Activated CD8-positive, alpha-beta memory T cell treated with anti-CD3 and anti-CD28 coated beads, Interleukin-2, amount 50 U/mL, for 1 hour (primary cell): ENCODE data around the gene BICD1.
"Not testable (repeated sequence)": the region's sequence is repeated elsewhere in the genome, so short reads cannot be mapped to it uniquely, and the experiment has no call there.

Experiments used
- DNase-seq: peaks from one replicate; pipeline ENCODE4 v3.0.0-alpha.2; 2020; ENCODE audit errors: extremely low read depth

The BICD1 gene

GRCh38 chr12:32242641-32243040 lies 136.0 kb downstream of the BICD1 start:
- DNase-seq: no peak

GRCh38 chr12:32248441-32249140 lies 141.9 kb downstream of the BICD1 start:
- DNase-seq: no peak

DNA sequence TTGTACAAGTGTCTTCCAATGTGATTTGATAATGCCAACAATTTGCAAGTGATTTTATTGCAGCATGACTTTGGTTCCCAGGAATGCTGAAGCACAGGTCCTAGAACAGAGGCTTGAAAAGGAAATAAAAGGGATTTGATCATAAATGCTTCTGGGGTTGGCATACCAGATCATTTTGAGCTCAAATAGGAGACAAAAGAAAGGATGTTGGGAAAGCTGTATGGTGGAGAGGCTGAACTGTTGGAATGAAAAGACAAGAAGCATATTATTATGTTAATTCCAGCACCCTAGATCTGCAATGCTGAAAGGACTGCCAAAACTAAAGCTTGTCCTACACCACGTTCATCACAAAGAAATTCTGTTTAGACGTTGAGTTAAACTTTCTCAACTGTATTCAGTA lies 143.1 kb downstream of the BICD1 start:
- no peak for DNase-seq

- DNase-seq: no peak
Observed at GRCh38 chr12:32252199-32253073, 145.8 kb downstream of the BICD1 start.

GRCh38 chr12:32253154-32253790 lies 146.6 kb downstream of the BICD1 start:
- DNase-seq: no peak

GRCh38 chr12:32254260-32254956 lies 147.8 kb downstream of the BICD1 start:
- no peak for DNase-seq

DNA sequence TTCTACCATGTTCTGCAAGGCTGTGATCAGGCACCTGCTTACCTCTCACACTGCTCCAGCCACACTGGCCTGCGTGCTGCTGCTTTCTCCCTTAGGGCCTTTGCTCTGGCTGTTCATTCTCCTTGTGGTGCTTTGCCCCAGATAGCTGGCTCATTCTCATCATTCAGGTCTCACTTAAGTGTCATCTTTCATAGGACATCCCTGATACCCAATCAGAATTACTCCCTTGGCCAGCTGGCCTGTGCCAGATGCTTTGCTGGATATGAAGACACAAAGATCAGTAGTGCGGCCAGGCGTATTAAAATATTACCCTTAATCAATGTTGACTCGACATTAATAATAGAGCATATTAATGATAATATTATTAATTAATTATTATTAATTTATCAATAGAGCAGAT lies 148.9 kb downstream of the BICD1 start:
- DNase-seq: no peak

DNA sequence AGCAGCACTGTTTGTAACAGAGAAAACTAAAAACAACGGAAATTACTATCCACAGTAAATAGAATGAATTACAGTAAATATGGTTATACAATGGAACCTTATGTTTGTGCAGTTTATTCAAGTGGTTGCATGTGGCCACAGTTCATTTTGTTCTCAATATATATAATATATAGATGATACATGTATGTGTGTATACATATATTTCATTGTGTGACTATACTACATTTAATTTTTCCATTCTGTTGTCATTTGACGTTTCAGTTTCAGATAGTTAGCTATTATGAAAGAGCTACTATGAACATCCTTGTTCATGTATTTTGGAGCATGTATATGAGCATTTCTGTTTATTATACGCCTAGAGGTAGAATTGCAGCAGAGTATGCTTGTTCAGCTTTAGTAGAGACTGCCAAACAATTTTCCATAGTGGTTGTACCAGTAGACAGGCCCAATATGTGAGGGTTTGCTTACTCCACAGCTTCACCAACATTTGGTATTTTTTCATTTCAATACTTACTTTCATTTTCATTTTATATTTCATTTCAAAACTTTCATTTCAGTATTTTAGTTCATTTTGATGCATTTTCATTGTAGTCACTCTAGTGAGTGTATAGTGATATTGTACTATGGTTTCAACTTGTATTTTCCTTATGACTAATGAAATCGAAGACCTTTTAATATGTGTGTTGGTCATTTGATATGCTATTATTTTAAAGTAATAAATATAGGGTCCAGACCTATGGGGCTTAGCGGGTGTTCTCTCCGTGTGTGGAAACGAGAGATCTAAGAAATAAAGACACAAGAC lies 151.2 kb downstream of the BICD1 start:
- DNase-seq: no peak

DNA sequence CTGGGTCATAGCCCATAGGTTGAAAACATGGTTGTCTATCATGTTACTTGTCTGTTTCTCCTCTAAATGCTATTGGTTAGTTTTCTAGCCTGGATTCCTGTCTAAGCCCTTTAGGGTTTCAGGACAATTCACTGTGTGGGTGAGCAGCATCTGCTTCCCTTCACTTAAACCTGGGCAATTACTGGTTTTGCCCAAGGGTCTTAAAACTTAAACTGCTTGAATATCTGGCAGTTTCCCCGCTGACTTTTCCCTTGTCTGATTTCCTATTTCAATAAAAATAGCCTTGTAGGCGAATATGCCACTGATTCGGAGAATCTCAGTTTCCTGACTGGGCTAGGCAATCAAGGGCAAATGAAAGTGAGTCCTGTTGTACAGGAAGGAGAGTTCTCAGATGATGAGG lies 154.0 kb downstream of the BICD1 start:
- DNase-seq: no peak

GRCh38 chr12:32261638-32262037 lies 155.0 kb downstream of the BICD1 start:
- DNase-seq: no peak

GRCh38 chr12:32264961-32265360 lies 158.3 kb downstream of the BICD1 start:
- no peak for DNase-seq

DNA sequence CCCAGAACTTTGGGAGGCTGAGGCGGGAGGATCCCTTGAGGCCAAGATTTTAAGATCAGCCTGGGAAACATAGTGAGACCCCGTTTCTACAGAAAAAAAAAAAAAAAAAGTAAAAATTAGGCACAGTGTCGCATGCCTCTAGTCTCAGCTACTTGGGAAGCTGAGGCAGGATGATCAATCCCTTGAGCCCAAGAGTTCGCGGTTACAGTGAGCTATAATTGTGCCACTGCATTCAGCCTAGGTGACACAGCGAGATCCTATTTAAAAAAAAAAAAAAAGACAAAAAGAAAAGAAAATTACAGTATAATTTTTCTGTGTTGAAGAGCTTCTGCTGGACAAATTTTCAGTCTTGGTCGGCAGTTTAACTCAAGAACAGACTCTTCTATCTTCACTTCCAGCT lies 158.8 kb downstream of the BICD1 start:
- DNase-seq: no peak

DNA sequence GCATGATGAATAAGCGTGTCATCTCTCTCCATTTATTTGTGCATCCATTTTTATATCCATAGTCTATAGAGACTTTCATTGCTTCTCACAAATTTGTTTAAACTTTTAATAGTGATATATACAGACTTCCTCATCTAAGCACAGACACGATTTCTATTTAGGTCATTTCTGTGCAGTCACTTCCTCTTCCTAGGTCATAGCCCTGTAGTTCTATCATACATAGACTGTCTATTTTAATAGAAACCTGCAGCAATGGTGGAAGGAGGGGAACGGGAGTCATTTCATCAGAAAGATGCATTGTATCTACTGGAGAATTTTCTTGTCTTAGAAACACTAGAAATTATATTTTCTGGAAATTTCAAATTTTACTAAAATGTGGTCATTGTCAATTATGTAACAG lies 159.3 kb downstream of the BICD1 start:
- DNase-seq: no peak

DNA sequence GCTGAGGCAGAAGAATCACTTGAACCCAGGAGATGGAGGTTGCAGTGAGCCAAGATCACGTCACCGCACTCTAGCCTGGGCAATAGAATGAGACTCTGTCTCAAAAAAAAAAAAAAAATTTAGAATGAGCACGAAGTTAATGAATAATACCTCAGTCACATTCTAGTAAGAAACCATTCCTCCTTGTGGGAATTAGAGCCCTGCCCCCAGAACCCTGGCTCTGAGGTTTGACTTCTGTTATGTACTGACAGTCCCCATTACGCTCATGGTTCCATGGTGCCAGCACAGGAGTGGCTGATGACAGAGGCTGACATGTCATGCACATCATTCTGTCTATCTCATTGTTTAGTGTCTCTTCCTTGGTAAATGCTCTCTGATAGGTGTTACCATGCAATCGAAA lies 160.1 kb downstream of the BICD1 start:
- no peak for DNase-seq

DNA sequence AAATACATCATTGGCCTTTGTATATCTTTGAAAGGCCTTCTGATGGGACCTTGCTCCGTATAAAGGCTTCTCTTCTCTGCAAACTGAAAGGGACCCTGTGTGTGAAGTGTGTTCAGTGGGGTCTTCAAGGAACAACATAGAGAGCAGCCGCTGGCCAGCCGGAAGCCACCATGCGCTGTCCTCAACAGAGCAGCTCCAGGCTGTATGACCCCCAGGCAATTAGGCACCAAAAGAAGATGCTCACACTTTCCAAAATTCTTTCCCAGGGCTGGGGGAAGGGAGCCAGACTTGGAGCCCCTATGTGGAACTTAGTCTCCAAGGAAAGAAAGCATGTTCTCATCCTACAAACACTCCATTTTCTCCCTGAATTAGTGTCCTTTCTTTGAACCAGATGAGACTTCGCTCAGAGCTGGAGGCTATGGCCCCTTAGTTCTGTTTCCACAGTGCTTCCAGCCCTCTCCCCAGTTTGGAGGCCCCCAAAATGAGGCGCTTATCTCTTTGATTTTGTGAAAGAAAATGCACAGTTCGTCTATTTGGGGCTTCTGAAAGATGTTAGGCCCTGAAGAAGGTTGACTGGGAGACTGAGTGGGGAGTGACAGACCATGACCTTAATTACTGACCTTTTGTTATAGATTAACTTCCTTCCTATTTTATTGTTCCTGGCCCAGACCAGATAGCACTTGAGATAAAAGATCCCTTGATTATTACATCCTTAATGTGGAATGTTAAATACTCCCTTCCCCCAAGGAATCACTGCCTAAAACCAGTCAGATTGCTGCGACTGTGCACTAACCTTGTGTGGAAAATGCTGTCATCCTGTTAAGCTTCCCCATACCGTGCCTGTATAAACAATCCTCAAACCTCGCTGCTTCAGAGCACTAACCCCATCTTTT lies 164.4 kb downstream of the BICD1 start:
- DNase-seq: no peak

DNA sequence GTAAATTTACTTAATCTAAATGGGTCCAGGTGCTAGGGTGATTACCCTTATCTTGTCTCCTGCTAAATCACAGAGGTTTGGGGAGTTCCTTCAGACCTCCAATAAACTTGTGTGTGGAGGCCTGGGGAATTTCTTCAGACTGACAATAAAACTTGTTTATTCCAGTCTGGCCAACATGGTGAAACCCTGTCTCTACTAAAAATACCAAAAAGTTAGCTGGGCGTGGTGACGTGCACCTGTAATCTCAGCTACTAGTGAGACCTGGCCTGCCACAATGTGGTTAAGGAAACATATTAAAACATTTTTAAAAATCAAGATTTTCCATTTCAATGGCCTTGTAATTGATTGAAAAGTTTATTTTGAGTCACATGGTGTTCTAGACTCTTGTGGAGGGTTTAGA lies 165.8 kb downstream of the BICD1 start:
- DNase-seq: no peak

GRCh38 chr12:32273063-32273522 lies 166.4 kb downstream of the BICD1 start:
- DNase-seq: no peak

GRCh38 chr12:32273712-32274111 lies 167.1 kb downstream of the BICD1 start:
- peak; percentile 17 for DNase-seq

- DNase-seq: no peak
Observed at GRCh38 chr12:32274665-32275064, 168.0 kb downstream of the BICD1 start.

- DNase-seq: not testable (repeated sequence)
Observed at GRCh38 chr12:32275520-32275919, 168.9 kb downstream of the BICD1 start.
